Hair follicular keratinocyte (primary cell): Measurements from ENCODE around the gene TP53TG3D. TPM values are rescaled to one million over a fixed set of nuclear protein-coding genes. Genes with fewer than 3 reads are reported as not detected.

ENCODE experiments used
- total RNA-seq: library from RNA; depleted of rRNA; stranded (reverse); fragments of >200 nt; gene quantifications from 2 replicates; pipeline ENCODE4 v1.2.3, GENCODE V29; 2015

Gene TP53TG3D, protein sequence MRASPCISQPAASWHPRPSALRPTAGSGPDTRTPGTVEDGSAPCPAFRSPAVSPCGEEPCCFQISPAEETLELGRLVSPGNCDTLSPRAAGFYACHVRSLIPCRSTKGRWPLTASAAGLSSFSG
- not detected in 2 replicates for total RNA-seq

DNA sequence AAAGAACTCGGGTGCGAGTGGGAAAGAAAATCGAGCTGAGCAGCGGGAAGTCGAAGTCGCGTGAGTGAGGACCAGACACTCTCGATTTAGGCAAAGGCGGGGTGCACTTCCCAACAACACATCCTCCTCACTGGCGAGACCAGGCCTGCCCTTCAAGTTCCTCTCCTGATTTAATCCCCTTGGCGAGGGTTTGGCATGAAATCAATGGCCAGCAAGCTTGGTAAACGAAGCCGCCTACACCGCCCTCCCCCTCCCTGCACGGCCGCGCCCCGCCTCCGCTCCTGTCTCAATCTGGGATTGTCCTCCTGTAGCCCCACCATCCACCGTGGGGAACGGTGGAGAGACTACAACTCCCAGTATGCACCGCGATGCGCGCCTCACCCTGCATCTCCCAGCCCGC, at the start of gene TP53TG3D:
TP53TG3D (plus strand) TSS at position 301 of the 400 bp plus-strand sequence; CDS start at position 369, 68 bp downstream.

